ENCODE data around the gene KSR1. TPM values are rescaled to one million over a fixed set of nuclear protein-coding genes. Genes with fewer than 3 reads are reported as not detected.

The KSR1 gene
- total and polyA plus RNA-seq, 10 of the 15 experiments (the other 5 are each of a cell fraction or from before 2014, with no cell fraction given) = 0.97 to 66.6 (median 22.9) TPM

- TF ChIP-seq E4F1 (IDR thresholded peaks at IDR 0.05; ENCODE audit: borderline replicate concordance, partially characterized antibody) = no peak
- TF ChIP-seq ASH2L (IDR thresholded peaks at IDR 0.05; ENCODE audit: borderline replicate concordance, low read depth) = no peak
- no peak for TF ChIP-seq BRCA1 (IDR thresholded peaks at IDR 0.05; ENCODE audit: low read depth, low read length)
- no peak for TF ChIP-seq TCF7 (IDR thresholded peaks at IDR 0.05; ENCODE audit: borderline replicate concordance)
- no peak for TF ChIP-seq CBX5 (IDR thresholded peaks at IDR 0.05; ENCODE audit: low read depth)
- 0 out of 2 replicates have a peak, but pooled peaks have one; percentile 13 for TF ChIP-seq RAD21 (IDR thresholded peaks at IDR 0.05; ENCODE audit: insufficient read depth, low read depth, low read length)
- no peak for TF ChIP-seq RFX5 (IDR thresholded peaks at IDR 0.05; ENCODE audit: low read depth, low read length)
- TF ChIP-seq FOXM1 (IDR thresholded peaks at IDR 0.05; ENCODE audit: low read depth, low read length) = peak; percentile 67; the same call in 1 of the 2 replicates
- peak; percentile 67 to 69; a peak in 3 of 4 replicates for TF ChIP-seq EP300 (IDR thresholded peaks at IDR 0.05; ENCODE audit: borderline replicate concordance in 1 of 2, control insufficient read depth in 1 of 2, low read depth in 2 of 2, low read length in 2 of 2)
- TF ChIP-seq ESRRA (IDR thresholded peaks at IDR 0.05; ENCODE audit: low read length) = no peak
- no peak for TF ChIP-seq SIX5 (IDR thresholded peaks at IDR 0.05; ENCODE audit: low read depth, low read length, severe bottlenecking)
- no peak for TF ChIP-seq SMAD1 (IDR thresholded peaks at IDR 0.05; ENCODE audit: low read depth, partially characterized antibody)
- no peak for TF ChIP-seq SREBF2 (IDR thresholded peaks at IDR 0.05; ENCODE audit: low read length)
- TF ChIP-seq EZH2 (IDR thresholded peaks at IDR 0.05; ENCODE audit: borderline replicate concordance, control insufficient read depth, low read depth, low read length) = no peak
- TF ChIP-seq KDM1A (IDR thresholded peaks at IDR 0.05; ENCODE audit: borderline replicate concordance) = no peak
- TF ChIP-seq IRF4 (IDR thresholded peaks at IDR 0.05; ENCODE audit: low read depth, low read length) = peak; percentile 67; the same call in 1 of the 2 replicates
- TF ChIP-seq, protein P1, sequence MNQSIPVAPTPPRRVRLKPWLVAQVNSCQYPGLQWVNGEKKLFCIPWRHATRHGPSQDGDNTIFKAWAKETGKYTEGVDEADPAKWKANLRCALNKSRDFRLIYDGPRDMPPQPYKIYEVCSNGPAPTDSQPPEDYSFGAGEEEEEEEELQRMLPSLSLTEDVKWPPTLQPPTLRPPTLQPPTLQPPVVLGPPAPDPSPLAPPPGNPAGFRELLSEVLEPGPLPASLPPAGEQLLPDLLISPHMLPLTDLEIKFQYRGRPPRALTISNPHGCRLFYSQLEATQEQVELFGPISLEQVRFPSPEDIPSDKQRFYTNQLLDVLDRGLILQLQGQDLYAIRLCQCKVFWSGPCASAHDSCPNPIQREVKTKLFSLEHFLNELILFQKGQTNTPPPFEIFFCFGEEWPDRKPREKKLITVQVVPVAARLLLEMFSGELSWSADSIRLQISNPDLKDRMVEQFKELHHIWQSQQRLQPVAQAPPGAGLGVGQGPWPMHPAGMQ (IDR thresholded peaks at IDR 0.05; ENCODE audit: borderline replicate concordance) = no peak
- TF ChIP-seq POU2F2 (IDR thresholded peaks at IDR 0.05; ENCODE audit: borderline replicate concordance, low read depth, low read length) = peak; percentile 21; the same call in 1 of the 3 replicates
- TF ChIP-seq SPI1 (IDR thresholded peaks at IDR 0.05; ENCODE audit: borderline replicate concordance, insufficient read depth, low read depth, low read length) = no peak
- TF ChIP-seq USF2 (IDR thresholded peaks at IDR 0.05; ENCODE audit: borderline replicate concordance, low read depth, low read length) = no peak
- TF ChIP-seq GATAD2B (conservative IDR thresholded peaks at IDR 0.05; ENCODE audit: low read depth) = peak; percentile 71; the same call in 1 of the 2 replicates
- 0 out of 2 replicates have a peak, but pooled peaks have one; percentile 24 for TF ChIP-seq POLR2A (IDR thresholded peaks at IDR 0.05; ENCODE audit: low read depth, low read length)
- peak; percentile 58; the same call in 1 of the 2 replicates for TF ChIP-seq ATF7 (IDR thresholded peaks at IDR 0.05; ENCODE audit: low read depth)
- no peak for TF ChIP-seq NR2C2 (IDR thresholded peaks at IDR 0.05; ENCODE audit: borderline replicate concordance, control insufficient read depth, insufficient read length, low read depth)
- peak; percentile 60 for TF ChIP-seq BCL11A (IDR thresholded peaks at IDR 0.05; ENCODE audit: low read depth, low read length)
- TF ChIP-seq ZNF24 (IDR thresholded peaks at IDR 0.05) = no peak
These were observed 50.3 kb downstream of the KSR1 start (continued) for GRCh38 chr17:27506348-27507218.

All from GM12878 (cell line).